Mesodermal cell (in vitro differentiated cells): ENCODE measurements around the gene LAMTOR3.
"Not testable (repeated sequence)": the region's sequence is repeated elsewhere in the genome, so short reads cannot be mapped to it uniquely, and the experiment has no call there.

ENCODE experiments used
- H3K27ac ChIP-seq: 2 replicates; pipeline ENCODE4 v1.7.0; 2013; ENCODE audit warnings: mild to moderate bottlenecking, low read depth, low read length, moderate library complexity; ENCODE audit not compliant: severe bottlenecking
- H3K36me3 ChIP-seq: 2 replicates; pipeline ENCODE4 v1.7.1; 2013; ENCODE audit warnings: mild to moderate bottlenecking, low read length, moderate library complexity; ENCODE audit not compliant: control insufficient read depth, insufficient read depth
- H3K4me1 ChIP-seq: one replicate; pipeline ENCODE4 v1.7.1; 2013; ENCODE audit warnings: mild to moderate bottlenecking, low read length; ENCODE audit not compliant: insufficient read depth, control insufficient read depth, poor library complexity, severe bottlenecking
- H3K4me3 ChIP-seq: 2 replicates; pipeline ENCODE4 v1.7.0; 2013; ENCODE audit warnings: low read length, control low read depth, mild to moderate bottlenecking; ENCODE audit not compliant: insufficient read depth, poor library complexity, severe bottlenecking; ENCODE audit errors: extremely low read depth
- H3K9me3 ChIP-seq: 2 replicates; pipeline ENCODE4 v1.7.1; 2013; ENCODE audit warnings: mild to moderate bottlenecking, low read length, moderate library complexity; ENCODE audit not compliant: control insufficient read depth
- WGBS, 2 experiments: methylation state at CpG; one replicate each; pipeline ENCODE4 v1.1.5; 2013; ENCODE audit warnings: missing lambda C conversion rate in 2 of 2; ENCODE audit not compliant: insufficient coverage in 2 of 2; 5-methylcytosine and 5-hydroxymethylcytosine counted together

Gene LAMTOR3

DNA sequence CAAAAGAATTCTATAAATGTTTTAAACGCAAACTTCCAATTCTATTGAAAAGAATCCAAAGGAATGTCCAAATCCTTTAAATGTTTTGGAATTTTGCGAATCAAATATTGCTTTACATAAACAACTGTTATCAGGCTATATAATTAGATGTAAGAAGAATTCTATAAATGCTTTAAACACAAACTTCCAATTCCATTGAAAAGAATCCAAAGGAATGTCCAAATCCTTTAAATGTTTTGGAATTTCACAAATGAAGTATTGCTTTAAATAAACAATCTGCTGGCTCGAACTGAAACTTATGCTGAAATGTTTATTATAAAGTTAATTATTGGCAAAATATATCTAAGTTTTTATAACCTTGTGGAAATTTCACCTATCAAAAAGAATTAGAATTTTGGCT, 61.5 kb downstream of the LAMTOR3 start:
- H3K4me3 ChIP-seq = no peak overlapping the region
- H3K9me3 ChIP-seq = no peaks in the 10 kb centered on the region
- no peak overlapping the region for H3K27ac ChIP-seq
- peaks cover 3% of the 10 kb centered on the region for H3K4me1 ChIP-seq
- WGBS, 2 experiments = no CpG with 5 or more reads among the region's 3 CpGs
- H3K36me3 ChIP-seq = no peaks in the 10 kb centered on the region

GRCh38 chr4:99832321-99832720, 61.9 kb downstream of the LAMTOR3 start:
- H3K36me3 ChIP-seq = no peaks in the 10 kb centered on the region
- H3K4me1 ChIP-seq = peaks cover 3% of the 10 kb centered on the region
- no peaks in the 10 kb centered on the region for H3K9me3 ChIP-seq
- no peak overlapping the region for H3K4me3 ChIP-seq
- H3K27ac ChIP-seq = no peak overlapping the region

GRCh38 chr4:99830051-99830450, 64.2 kb downstream of the LAMTOR3 start:
- 96% methylated on average over 3 to 5 of the region's 5 CpGs for WGBS, 2 experiments
- not testable (repeated sequence) for H3K4me3 ChIP-seq, H3K36me3 ChIP-seq

GRCh38 chr4:99828477-99828876, 65.8 kb downstream of the LAMTOR3 start:
- Histone ChIP-seq H3K4me3 (no peak overlapping the region), H3K36me3 (no peaks in the 10 kb centered on the region), H3K4me1 (peaks cover 3% of the 10 kb centered on the region), H3K9me3 (no peaks in the 10 kb centered on the region), H3K27ac (no peak overlapping the region)
- WGBS, 2 experiments = no CpG with 5 or more reads among the region's 1 CpG

More at GRCh38 chr4:99830051-99830450, 64.2 kb downstream of the LAMTOR3 start:
- H3K4me1 ChIP-seq, H3K9me3 ChIP-seq, H3K27ac ChIP-seq: not testable (repeated sequence)
